Kidney (tissue), 14 donors: ENCODE data around the gene TMPRSS4. TPM values are rescaled to one million over a fixed set of nuclear protein-coding genes. Genes with fewer than 3 reads are reported as not detected.
A peak's percentile ranks its signal among the peaks of the same experiment; 100 is the strongest.

Experiments used
- DNase-seq, 5 donors: peaks; one replicate each; pipeline ENCODE4 v3.0.0-alpha.2; 2013 to 2020
- FAIRE-seq: peaks from 2 replicates; lab custom pipeline; 2012; peaks lifted over from hg19 to GRCh38; lab: Jason Lieb, UNC
- H3K27ac ChIP-seq, 2 donors: one replicate each; pipeline ENCODE4 v1.7.0; 2013; ENCODE audit warnings: low read depth in 2 of 2, low read length in 2 of 2, inconsistent platforms in 1 of 2
- H3K27me3 ChIP-seq: one replicate; pipeline ENCODE4 v1.7.1; 2013; ENCODE audit warnings: low read length, inconsistent platforms; ENCODE audit not compliant: control insufficient read depth, insufficient read depth
- H3K36me3 ChIP-seq, 3 donors: one replicate each; pipeline versions ENCODE4 v1.7.0 to v1.7.1; 2013; ENCODE audit warnings: low read length in 3 of 3, control low read depth in 1 of 3, inconsistent platforms in 1 of 3; ENCODE audit not compliant: insufficient read depth in 3 of 3, control insufficient read depth in 2 of 3
- H3K4me1 ChIP-seq, 3 donors: one replicate each; pipeline versions ENCODE4 v1.7.0 to v1.7.1; 2013; ENCODE audit warnings: low read length in 3 of 3, inconsistent platforms in 1 of 3, low read depth in 1 of 3; ENCODE audit not compliant: control insufficient read depth in 2 of 3, insufficient read depth in 2 of 3
- H3K4me3 ChIP-seq, 3 donors: one replicate each; pipeline versions ENCODE4 v1.7.0 to v1.8.1; 2013; ENCODE audit warnings: low read length in 3 of 3, control low read depth in 1 of 3, inconsistent platforms in 1 of 3
- H3K9ac ChIP-seq, 3 donors: one replicate each; pipeline versions ENCODE4 v1.7.0 to v1.7.1; 2013; ENCODE audit warnings: low read length in 3 of 3, control low read depth in 1 of 3, inconsistent platforms in 1 of 3
- H3K9me3 ChIP-seq, 3 donors: one replicate each; pipeline versions ENCODE4 v1.7.0 to v1.7.1; 2013; ENCODE audit warnings: low read length in 3 of 3, control low read depth in 1 of 3, inconsistent platforms in 1 of 3; ENCODE audit not compliant: control insufficient read depth in 2 of 3, insufficient read depth in 1 of 3
- intact Hi-C: fragments of 100-400 bp; cut with DNase I; formaldehyde crosslinking; loops from one replicate; pipeline ENCODE4 v1.11.1; 2022
- polyA plus RNA-seq: library from polyadenylated mRNA; stranded (reverse); fragments of 350-450 nt; fragmentation: Illumina TruSeq; extraction: RNeasy Lipid Tissue Mini Kit (QIAGEN cat#74804); gene quantifications from one replicate; pipeline ENCODE4 v1.2.3, GENCODE V29; 2014; ENCODE audit warnings: low read depth, low replicate concordance; ENCODE audit not compliant: insufficient read depth
- total RNA-seq: library from RNA; stranded (reverse); fragmentation: NEBNext Ultra II Directional; extraction: Animal tissue kit (Norgen Biotek cat#: 25700); gene quantifications from one replicate; pipeline ENCODE4 v1.2.1, GENCODE V29; 2021
- TF ChIP-seq, protein P1 (sequence below): IDR thresholded peaks from 3 replicates; pipeline ENCODE4 v1.5.1; 2012; ENCODE audit warnings: mild to moderate bottlenecking, moderate library complexity, borderline replicate concordance; ENCODE audit not compliant: insufficient read depth; ENCODE audit errors: extremely low read depth
- donor health status: control.
- donor health status: control.
- donor health status: control.
- donor health status: control.
- donor health status: control.
- donor health status: DM: yes; HTN: yes; CAD: no.
- donor health status: Normal renal cell carcinoma (clear cell type).

Gene TMPRSS4
- total and polyA plus RNA-seq, 2 donors from 2014 or later = 27.8 to 234 TPM

DNA sequence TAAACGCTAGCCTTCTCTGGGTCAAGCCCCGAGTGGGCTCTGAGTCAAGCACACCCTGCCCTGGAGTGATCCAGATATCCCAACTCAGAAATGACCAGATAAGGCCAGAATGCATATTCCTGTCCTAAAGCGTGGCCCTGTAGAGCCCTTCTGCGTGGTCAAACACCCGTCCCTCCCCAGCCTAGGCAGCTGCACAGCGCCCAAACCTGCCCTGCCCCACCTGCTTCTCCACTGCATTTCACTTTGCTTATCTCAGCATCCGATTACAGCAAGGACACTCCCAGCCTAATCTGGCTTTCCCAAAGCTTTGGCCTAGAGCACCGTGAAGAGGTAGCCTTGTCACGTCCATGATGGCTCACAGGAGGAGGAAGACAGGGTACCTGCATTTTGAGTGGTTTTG, 11.9 kb upstream of the TMPRSS4 start:
- FAIRE-seq = no peak

GRCh38 chr11:118065384-118065783, 11.5 kb upstream of the TMPRSS4 start:
- Histone ChIP-seq H3K9ac (no peak overlapping the region), H3K9me3 (no peaks in the 10 kb centered on the region), H3K36me3 (no peaks in the 10 kb centered on the region), H3K27ac (no peak overlapping the region), H3K27me3 (no peaks in the 10 kb centered on the region), H3K4me1 (peaks cover 0 to 5% (median 0%) of the 10 kb centered on the region in 3 donors), H3K4me3 (no peak overlapping the region)
- FAIRE-seq (no peak), DNase-seq (no peak)
- intact Hi-C loops = no loop called here
- TF ChIP-seq, protein P1, sequence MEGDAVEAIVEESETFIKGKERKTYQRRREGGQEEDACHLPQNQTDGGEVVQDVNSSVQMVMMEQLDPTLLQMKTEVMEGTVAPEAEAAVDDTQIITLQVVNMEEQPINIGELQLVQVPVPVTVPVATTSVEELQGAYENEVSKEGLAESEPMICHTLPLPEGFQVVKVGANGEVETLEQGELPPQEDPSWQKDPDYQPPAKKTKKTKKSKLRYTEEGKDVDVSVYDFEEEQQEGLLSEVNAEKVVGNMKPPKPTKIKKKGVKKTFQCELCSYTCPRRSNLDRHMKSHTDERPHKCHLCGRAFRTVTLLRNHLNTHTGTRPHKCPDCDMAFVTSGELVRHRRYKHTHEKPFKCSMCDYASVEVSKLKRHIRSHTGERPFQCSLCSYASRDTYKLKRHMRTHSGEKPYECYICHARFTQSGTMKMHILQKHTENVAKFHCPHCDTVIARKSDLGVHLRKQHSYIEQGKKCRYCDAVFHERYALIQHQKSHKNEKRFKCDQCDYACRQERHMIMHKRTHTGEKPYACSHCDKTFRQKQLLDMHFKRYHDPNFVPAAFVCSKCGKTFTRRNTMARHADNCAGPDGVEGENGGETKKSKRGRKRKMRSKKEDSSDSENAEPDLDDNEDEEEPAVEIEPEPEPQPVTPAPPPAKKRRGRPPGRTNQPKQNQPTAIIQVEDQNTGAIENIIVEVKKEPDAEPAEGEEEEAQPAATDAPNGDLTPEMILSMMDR = no peak

More for the DNA sequence above, 11.9 kb upstream of the TMPRSS4 start:
- Histone ChIP-seq H3K4me1 (peaks cover 0 to 5% (median 0%) of the 10 kb centered on the region in 3 donors), H3K36me3 (no peaks in the 10 kb centered on the region), H3K9ac (no peak overlapping the region), H3K4me3 (no peak overlapping the region), H3K27me3 (no peaks in the 10 kb centered on the region), H3K27ac (no peak overlapping the region), H3K9me3 (no peaks in the 10 kb centered on the region)
- intact Hi-C loops = no loop called here
- TF ChIP-seq, protein P1 = no peak
- peak in 1 of 5 donors; percentile 14 for DNase-seq

GRCh38 chr11:118067006-118067405, 9.9 kb upstream of the TMPRSS4 start:
- DNase-seq (no peak), FAIRE-seq (no peak)
- Histone ChIP-seq H3K4me1 (no peaks in the 10 kb centered on the region), H3K9ac (no peak overlapping the region), H3K27ac (no peak overlapping the region), H3K27me3 (no peaks in the 10 kb centered on the region), H3K9me3 (no peaks in the 10 kb centered on the region), H3K4me3 (no peak overlapping the region), H3K36me3 (no peaks in the 10 kb centered on the region)
- intact Hi-C loops = no loop called here
- TF ChIP-seq, protein P1 = no peak
